NCI-H226 (cell line): ENCODE data around the gene ACVRL1.

Source experiments
- DNase-seq: peaks from one replicate; pipeline ENCODE4 v3.0.0-alpha.2; 2015

The ACVRL1 gene

GRCh38 chr12:51917746-51918453 is 10.6 kb downstream of the ACVRL1 start:
- no peak for DNase-seq

- no peak for DNase-seq
These were observed 12.7 kb downstream of the ACVRL1 start for GRCh38 chr12:51920046-51920445.

- DNase-seq = no peak
These were observed 13.9 kb downstream of the ACVRL1 start for GRCh38 chr12:51921017-51921725.

GRCh38 chr12:51922146-51922545 is 14.8 kb downstream of the ACVRL1 start:
- DNase-seq = no peak

GRCh38 chr12:51922762-51923505 is 15.6 kb downstream of the ACVRL1 start:
- DNase-seq = peak; percentile 36

DNA sequence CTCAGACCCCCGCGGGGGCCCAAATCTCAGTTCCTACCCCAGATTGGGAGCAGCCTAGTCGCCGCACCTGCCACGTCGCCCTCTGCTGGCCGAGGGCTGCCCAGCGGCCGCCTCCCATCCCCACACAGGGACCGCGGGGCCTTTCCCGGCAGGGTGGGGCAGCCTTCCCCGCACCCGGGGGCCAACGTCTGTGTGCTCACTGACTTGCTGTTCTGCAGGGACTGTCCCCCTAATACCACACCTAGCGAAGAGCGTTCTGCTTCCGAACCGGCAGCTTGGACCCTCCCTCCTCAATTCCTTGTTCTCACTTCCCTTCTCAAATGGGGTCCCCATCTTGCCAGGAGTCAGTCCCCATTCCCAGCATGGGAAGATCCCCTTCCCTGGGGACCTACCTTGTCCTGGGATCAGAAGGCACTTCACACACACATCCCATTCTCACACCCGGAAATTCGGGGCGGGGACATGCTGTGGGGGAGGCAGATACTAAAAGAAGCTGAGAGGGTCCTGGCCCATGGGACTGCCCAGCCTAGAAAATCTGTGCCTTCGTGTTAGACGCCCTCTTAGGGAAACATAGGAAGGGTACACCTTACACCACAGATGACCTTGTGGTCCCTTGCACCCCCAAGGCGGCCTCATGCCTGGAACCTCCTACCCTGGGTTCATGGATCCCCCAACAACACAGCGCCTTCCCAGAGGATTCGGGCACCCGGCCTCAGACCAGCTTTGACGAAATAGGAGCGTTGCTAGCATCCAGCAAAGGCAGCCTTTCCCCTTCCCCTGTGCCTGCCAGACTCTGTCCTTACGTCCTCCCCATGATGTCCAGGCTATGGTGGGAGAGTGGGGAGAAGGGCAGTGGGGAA is 16.4 kb downstream of the ACVRL1 start:
- no peak for DNase-seq

DNA sequence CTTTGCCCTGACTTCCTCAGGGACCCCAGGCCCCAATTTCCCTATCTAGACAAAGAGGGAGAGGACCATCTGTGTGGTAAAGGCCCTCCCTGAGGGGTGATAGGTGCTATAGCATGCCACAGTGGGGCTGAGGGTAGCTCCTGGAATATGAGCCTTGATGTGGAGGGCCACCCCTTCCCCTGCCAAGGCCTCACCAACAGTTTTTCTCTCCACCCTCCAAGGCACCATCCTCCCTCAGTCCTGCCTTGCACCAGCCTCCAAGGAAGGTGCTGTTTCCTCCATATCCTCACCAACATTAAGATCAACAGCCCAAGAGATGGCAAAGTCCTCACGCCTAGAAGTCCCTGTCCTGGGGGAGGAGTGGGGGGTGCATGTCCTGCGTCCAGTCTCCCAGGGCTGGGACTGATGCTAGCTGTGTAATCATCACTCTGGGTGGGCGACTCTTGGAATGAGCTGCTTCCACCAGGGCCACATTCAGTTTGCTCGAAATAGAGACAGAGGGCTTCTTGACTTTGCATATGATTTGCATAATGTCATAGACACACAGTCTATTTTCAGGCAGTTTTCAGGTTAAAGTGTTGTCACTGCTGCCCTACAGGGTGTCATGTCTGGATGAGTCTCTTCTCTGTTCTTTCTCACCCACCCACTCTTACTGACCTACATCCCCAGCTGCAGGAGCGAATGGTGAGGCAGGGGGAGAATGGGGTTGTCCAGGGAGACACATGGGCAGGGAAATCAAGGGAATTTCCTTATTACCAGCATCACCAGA is 17.4 kb downstream of the ACVRL1 start:
- DNase-seq = no peak

GRCh38 chr12:51925346-51926063 is 18.2 kb downstream of the ACVRL1 start:
- DNase-seq = no peak

DNA sequence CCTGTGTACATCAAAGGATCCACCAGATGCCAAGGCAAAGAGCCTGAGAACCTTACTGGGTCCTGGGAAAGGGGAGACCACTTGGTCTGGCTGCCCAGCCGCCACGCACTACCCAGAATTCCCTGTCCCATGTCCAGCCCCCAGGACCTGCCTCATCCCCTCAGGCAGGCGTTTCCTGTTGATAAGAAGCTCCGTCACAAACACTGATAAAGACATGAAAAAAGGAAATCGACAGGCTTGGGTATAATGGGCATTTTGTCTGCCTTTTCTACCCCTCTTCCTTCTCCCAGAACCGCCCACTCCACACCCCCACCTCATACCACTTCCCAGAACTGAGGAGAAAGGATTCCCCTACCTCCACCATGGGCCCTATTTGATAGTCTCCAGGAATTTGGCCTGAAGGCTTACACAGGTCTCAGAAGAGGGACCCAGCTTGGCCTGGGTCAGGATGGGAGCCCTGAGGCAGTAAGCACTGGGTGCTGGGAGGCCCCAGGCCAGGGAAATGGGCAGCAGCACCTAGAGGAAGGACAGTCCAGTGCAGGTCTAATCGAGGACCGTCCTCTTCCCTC is 18.8 kb downstream of the ACVRL1 start:
- DNase-seq = peak; percentile 79

GRCh38 chr12:51926718-51927117 is 19.4 kb downstream of the ACVRL1 start:
- peak; percentile 15 for DNase-seq

DNA sequence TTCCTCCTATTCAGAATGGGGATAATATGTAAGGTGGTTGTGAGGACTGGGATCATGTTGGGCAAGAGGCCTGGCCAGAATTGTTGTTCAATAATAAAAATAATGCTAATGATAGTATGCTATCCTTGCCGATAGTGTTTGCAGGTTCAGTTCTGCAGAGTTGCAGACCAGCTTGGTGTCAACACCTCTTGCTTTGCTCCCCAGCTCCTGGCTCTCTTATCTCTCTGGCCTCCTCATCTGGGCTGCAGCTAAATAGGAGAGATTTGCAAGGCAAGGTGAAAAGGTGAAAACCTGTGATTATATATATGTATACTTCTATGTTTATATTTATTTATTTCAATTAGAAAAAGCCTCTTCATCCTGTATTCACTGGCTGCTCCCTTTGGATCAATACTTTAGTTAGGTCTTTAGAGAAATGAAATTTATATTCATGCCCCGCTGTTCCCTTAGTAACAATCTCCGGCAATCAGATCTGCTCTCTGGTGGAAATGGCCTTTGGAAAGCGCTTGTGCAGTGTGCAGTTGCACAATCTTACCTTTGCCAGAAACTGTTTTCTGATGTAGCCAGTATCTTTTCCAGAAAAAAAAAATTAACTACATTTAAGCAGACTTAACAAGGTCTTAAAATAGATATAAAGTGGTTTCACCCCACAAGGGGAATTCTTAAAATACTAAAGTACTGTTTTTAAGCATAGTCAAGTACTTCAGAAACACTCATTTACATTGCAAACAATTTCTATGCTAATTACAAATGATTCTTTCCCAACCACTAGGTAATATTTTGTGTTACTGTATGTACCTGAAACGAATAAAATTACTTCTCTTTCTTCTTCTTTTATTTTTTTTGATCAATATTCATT is 25.1 kb downstream of the ACVRL1 start:
- DNase-seq = no peak

GRCh38 chr12:51934080-51934479 is 26.8 kb downstream of the ACVRL1 start:
- DNase-seq = no peak

DNA sequence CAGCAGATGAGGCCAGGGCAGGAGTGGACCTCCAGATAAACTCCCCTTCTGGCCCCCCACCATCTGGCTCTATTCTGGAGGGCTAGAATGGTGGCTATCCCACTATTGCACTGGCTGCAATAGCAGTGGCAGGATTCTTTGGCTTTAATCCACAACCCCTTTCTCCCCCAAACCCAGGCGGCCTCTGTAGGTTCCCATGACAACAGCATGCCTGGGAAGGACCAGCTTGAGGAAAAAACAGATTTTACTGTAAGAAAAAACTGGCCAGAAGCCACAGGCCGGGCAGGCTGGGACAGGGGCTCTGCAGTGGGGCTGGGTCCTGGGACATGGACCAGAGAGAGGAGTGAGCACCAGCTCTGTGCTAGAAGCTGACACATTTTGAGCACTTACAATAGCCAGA is 30.6 kb downstream of the ACVRL1 start:
- no peak for DNase-seq

GRCh38 chr12:51938726-51939125 is 31.4 kb downstream of the ACVRL1 start:
- no peak for DNase-seq

DNA sequence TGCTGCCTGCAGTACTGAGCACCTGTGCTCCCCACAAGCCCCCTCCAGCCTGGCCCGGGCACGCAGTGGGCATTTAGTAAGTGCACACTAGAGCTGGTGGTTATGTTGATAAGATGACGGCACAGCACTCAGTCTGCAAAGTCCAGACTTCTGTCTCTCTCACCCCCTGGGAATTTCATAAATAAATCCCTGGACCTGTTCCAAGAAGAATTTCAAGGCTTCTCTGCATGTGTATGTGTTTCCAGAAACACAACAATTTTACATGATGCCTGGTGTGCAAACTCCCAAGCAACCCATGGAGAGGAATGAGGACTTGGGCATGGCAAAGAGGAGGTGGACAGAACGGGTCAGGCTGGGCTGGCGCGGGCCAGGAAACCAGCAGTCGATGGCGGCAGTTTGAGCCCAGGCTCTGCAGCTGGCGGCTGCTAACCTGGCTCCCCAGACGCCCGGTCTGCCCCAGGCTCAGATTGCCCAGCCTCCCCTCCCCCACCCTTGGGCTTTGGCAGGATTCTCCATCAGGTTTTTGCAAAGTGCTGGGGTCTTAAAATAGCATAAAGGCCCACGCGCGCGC is 33.8 kb downstream of the ACVRL1 start:
- no peak for DNase-seq

GRCh38 chr12:51941604-51942003 is 34.3 kb downstream of the ACVRL1 start:
- DNase-seq = no peak

- DNase-seq = no peak
These were observed 34.8 kb downstream of the ACVRL1 start for GRCh38 chr12:51942056-51942455.

DNA sequence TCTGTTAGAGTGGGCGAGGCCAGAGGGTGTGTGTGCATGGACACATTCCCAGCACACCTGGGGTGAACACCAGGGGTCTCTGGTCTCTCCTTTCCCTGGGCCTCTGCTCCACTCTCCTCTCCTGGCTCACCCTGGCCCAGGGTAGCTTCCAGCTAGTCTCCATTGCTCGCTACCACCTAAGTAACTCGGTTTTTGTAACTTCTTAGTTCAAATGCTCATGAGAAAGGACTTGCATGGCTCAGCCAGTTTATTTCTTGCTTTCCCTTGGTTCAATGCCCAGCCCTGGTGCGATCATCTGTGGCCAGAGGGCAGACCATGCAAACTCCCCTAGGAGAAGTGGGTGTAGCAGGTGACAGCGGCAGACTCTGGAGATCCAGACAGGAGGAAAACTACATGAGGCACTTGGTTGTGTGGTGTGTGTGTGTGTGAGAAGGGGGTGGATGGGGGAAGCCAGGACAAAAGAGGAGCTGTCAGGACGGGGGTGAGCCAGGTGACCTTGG is 35.2 kb downstream of the ACVRL1 start:
- no peak for DNase-seq

DNA sequence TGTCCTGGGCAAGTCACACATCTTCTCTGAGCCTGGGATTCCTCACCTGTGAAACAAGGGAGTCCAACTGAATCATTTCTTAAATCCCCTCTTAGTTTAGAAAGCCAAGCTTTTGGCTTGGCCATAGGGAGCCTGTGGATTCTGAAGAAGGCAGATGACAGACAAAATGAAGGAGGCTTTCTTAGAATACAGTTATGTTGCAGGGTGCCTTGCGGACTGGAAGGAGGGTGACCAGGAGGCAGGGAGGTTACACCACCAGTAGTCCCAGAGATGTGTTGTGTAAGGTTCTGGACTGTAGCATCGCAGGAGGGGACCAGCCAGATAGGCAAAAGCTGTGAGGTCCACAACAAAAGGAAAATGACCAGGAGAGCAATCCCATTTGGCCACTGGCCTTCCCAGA is 36.0 kb downstream of the ACVRL1 start:
- no peak for DNase-seq
